Measurements from ENCODE around the gene RNF130. TPM values are rescaled to one million over a fixed set of nuclear protein-coding genes. Genes with fewer than 3 reads are reported as not detected.
A peak's percentile ranks its signal among the peaks of the same experiment; 100 is the strongest.
"Not testable (repeated sequence)": the region's sequence is repeated elsewhere in the genome, so short reads cannot be mapped to it uniquely, and the experiment has no call there.

The RNF130 gene
- total RNA-seq, 1 donor, result 21.7 TPM

DNA sequence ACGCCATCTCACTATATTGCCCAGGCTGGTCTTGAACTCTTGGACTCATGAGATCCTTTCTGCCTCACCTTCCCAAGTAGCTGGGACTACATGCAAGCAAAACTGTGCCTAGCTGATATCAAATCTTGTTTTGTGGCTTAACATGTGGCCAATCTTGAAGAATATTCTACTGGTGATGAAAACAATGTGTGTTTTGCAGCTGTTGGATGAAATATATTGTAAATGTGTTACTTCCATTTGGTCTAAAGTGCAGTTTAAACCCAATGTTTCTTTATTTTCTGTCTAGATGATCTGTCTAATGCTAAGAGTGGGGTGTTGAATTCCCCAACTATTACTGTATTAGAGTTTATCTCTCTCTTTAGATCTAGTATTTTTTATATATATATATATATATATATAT, 73.1 kb downstream of the RNF130 start:
- no peak for DNase-seq (ENCODE audit: low read depth)
- no peak overlapping the region for H3K4me3 ChIP-seq (ENCODE audit: low read depth, low read length)
- TF ChIP-seq, protein P1, sequence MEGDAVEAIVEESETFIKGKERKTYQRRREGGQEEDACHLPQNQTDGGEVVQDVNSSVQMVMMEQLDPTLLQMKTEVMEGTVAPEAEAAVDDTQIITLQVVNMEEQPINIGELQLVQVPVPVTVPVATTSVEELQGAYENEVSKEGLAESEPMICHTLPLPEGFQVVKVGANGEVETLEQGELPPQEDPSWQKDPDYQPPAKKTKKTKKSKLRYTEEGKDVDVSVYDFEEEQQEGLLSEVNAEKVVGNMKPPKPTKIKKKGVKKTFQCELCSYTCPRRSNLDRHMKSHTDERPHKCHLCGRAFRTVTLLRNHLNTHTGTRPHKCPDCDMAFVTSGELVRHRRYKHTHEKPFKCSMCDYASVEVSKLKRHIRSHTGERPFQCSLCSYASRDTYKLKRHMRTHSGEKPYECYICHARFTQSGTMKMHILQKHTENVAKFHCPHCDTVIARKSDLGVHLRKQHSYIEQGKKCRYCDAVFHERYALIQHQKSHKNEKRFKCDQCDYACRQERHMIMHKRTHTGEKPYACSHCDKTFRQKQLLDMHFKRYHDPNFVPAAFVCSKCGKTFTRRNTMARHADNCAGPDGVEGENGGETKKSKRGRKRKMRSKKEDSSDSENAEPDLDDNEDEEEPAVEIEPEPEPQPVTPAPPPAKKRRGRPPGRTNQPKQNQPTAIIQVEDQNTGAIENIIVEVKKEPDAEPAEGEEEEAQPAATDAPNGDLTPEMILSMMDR (IDR thresholded peaks at IDR 0.05; ENCODE audit: insufficient read depth, low read length), result no peak

DNA sequence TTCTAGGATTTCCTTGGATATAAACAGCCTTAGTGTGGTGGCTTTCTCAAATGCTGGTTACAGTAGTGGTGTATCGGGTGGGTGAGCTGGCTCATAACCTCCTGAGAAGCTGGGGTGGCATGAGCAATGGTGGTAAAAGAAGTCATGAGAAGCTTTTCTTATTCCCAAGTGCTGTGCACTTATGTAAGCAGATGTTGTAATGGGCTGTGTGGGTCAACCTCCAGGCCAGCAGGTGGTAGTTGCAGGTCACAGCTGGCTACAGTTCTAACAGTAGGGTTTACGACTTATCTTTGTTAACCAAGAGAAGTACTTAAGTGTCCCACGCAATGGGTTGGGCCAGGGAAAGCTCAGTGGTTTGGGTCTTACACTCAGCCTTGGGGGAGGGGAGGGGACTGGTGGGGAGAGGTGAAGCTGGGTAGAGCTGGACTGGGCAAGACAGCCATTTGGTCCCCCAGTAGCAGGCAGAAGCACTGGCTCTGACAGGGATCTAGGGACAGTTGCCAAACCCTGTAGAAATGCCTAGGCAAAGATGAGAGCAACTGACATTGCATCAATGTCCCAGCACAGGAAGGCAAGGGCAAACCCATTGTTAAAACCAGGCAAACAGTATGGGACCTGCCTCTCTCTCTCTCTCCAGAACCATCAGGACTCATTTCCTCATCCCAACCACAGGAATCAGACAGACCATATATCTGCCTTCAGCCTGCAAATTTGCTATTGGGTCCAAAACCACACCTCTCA, 76.8 kb downstream of the RNF130 start:
- TF ChIP-seq, protein P1 (IDR thresholded peaks at IDR 0.05; ENCODE audit: insufficient read depth, low read length), result no peak

DNA sequence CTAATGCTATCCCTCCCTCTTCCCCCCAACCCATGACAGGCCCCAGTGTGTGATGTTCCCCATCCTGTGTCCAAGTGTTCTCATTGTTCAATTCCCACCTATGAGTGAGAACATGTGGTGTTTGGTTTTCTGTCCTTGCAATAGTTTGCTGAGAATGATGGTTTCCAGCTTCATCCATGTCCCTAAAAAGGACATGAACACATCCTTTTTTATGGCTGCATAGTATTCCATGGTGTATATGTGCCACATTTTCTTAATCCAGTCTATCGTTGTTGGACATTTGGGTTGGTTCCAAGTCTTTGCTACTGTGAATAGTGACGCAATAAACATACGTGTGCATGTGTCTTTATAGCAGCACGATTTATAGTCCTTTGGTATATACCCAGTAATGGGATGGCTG, 78.7 kb downstream of the RNF130 start:
- DNase-seq (ENCODE audit: low read depth); H3K4me3 ChIP-seq (ENCODE audit: low read depth, low read length): not testable (repeated sequence)

More for the DNA sequence above, 76.8 kb downstream of the RNF130 start:
- no peak overlapping the region for H3K4me3 ChIP-seq (ENCODE audit: low read depth, low read length)
- DNase-seq (ENCODE audit: low read depth), result no peak

DNA sequence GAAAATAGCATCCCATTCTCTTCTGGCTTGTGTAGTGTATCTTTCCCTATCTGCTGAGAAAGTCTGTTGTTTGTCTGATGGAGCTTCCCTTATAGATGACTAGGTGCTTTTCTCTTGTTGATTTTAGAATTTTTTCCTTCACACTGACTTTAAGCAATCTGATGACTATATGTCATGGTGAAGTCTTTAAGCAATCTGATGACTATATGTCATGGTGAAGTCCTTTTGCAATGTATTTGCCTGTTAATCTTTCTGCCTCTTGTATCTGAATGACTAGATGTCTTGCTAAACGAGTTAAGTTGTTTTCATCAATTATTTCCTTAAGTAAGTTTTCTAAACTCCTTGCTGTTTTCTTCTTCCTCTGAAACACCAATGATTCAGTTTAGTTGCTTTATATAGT, 80.5 kb downstream of the RNF130 start:
- no peak overlapping the region for H3K4me3 ChIP-seq (ENCODE audit: low read depth, low read length)
- no peak for DNase-seq (ENCODE audit: low read depth)
- TF ChIP-seq, protein P1 (IDR thresholded peaks at IDR 0.05; ENCODE audit: insufficient read depth, low read length), result no peak

DNA sequence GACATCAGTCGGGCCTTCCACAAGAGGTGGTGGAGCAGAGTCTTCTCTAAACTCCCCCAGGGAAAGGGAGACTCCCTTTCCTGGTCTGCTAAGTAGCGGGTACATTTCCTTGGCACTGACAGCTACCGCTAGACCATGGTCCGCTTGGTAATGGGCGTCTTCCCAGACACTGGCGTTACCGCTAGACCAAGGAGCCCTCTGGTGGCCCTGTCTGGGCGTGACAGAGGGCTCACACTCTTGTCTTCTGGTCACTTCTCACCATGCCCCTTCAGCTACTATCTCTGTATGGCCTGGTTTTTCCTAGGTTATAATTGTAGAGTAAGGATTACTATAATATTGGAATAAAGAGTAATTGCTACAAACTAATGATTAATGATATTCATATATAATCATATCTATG, 81.0 kb downstream of the RNF130 start:
- H3K4me3 ChIP-seq (ENCODE audit: low read depth, low read length); DNase-seq (ENCODE audit: low read depth): not testable (repeated sequence)

DNA sequence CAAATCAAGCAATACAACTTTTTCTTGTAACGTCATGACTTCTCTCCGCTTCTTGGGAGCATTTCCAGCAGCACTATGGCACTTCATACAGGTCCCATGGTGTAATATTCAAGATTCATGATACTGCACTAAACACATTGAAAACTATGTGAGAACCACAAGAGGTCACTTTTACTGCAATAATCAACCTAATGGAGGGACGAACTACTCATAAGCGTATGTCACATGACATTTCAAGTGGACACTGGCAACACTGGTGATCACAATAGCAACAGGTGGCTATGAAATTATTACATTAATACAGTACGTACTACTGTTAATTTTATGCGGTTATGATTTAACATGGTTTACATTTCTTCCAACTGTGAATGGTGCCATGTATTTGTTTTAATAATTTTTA, 85.2 kb downstream of the RNF130 start:
- TF ChIP-seq, protein P1 (IDR thresholded peaks at IDR 0.05; ENCODE audit: insufficient read depth, low read length), result no peak
- H3K4me3 ChIP-seq (ENCODE audit: low read depth, low read length), result no peak overlapping the region
- peak; percentile 17 for DNase-seq (ENCODE audit: low read depth)

DNA sequence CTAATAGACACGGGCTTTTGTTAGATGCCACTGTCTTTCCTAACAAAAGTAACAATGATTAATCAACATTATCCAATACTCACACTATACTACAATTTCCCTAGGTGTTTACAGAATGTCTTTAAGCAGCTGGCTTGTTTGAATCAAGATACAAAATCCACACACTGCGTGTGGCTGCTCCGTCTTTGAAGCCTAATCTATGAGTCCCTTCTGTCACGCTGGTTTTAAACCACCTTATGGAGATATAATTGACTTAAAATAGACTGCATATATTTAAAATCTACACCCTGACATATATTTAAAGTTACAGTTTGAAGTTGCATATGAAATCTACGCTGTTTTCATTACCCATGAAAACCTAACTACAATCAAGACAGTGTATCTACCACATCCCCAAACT, 89.9 kb downstream of the RNF130 start:
- TF ChIP-seq, protein P1 (IDR thresholded peaks at IDR 0.05; ENCODE audit: insufficient read depth, low read length), result no peak
- H3K4me3 ChIP-seq (ENCODE audit: low read depth, low read length), result no peak overlapping the region
- no peak for DNase-seq (ENCODE audit: low read depth)

DNA sequence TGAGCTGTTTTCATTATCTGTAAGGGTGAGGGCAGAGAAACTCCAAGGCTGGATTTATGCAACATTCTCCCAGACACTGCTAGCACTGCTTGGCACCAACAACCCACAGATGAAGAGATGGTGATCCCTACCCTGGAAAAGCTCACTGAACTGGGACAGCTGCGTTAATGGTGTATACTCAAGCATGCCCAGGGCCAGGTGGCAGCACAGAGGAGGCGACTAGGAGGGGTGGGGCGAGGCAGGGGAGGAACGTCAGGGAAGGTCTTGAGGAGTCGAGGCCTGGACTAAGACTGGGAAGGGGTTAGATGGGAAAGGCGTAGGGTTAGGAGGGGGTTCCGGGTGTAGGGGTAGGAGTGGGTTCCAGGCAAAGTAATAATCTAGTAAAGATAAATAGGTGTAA, 90.8 kb downstream of the RNF130 start:
- DNase-seq (ENCODE audit: low read depth), result no peak
- H3K4me3 ChIP-seq (ENCODE audit: low read depth, low read length), result no peak overlapping the region
- TF ChIP-seq, protein P1 (IDR thresholded peaks at IDR 0.05; ENCODE audit: insufficient read depth, low read length), result no peak
